Ramos (cell line): ENCODE measurements around the gene C14orf180.
"Not testable (repeated sequence)": the region's sequence is repeated elsewhere in the genome, so short reads cannot be mapped to it uniquely, and the experiment has no call there.

Source experiments
- in situ Hi-C: fragments of 300-500 bp; cut with MboI; formaldehyde crosslinking; loops from one replicate; pipeline ENCODE4 v1.14.3; 2022; ENCODE audit warnings: low sequenced_read_pairs; ENCODE audit not compliant: unreplicated experiment

C14orf180 gene

DNA sequence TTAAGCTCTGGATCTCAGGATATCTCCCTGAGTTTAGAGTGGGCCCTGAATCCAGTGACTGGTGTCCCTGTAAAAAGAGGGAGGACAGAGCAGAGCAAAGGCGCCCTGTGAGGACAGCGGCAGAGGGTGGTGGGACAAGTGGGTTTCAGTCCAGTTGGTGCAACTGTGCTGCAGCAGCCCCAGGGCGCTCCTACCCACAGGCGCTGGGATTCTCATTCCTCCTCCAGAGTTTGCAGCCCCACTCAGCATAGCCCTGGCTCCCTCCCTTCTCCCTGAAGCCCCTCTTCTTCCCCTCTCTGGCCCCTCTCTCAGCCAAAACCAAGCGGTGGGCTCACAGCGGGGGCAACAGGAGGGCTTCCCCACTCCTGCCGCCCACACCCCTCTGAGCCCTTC, 23.4 kb downstream of the C14orf180 start:
- in situ Hi-C loops = no loop called here

DNA sequence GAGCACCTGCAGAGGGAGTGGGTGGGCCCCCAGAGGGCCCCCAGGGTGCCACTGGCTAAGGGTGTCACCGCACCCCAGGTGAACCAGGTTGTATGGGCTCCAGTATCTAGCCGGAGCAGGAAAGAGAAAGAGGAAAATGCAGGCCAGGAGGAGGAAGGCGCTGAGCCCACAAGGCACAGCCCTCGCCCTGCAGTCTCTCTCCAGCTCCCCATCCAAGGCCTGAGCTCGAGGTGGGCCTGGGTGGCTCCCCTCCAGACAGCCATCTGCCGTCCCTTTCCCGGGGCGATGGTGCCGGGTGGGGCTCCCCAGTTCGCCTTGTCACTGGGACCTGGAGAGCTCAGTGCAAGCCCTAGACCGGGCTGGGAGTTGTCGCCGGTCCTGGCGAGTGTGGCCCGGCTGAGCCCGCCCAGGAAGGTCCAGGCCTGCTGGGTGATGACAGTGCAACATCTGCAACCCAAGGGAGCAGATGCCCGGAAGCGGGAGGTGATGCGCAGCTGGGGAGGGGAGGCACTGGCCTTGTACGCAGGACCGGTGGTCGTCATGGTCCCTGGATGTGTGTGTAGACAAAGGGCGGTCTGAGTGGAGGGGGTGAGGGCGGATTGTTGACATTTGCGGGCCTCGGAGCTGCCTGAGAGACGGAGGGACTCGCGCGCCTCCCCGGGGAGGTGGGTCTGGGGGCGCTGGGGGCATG, 24.3 kb downstream of the C14orf180 start:
- in situ Hi-C loops = no loop called here

DNA sequence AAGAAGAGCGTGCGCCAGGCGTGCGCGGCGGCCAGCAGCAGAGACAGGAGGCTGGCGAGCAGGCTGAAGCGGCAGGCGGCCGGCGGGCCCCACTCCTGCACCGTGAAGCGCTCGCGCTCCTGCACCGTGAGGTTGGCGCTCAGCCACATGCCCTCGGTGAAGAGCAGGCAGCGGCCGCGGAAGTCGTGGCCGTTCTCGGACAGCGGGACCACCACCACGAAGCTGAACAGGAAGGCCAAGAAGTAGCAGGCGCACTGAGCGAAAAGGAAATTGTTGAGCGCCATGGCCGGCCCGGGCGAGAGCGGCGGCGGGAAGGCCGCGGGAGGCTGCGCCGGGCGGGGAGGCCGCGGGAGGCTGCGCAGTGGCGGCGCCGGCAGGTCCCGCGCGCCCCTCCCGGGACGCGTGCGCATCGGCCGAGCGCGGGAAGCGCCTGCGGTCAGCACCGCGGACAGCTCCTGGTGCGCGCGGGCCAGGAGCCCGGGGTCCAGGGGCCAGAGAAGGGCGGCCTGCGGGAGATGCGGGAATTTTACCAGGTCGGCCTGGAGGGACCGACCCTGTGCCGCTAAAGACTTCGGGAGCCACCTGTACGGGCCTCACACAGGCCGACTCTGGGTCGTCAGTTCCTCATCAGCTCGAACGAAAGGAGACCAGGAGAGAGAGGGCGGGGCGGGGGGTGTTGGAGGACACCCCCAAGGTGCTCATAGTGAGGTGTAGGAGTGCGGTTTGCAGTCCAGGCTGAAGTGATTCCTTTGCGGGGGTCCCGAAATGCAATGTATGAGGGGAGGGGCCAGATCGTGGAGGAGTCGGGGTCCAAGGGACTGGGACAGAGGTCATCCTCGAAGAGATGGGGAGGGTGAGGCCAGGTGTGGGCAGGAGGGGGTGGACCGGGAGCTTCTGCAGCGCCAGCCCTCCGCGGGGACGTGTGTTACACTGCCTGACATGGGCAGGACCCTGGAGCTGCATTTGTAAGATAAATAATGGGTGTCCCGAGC, 25.2 kb downstream of the C14orf180 start, which contains the start of gene TMEM179:
Gene TMEM179, minus strand, starts transcription at position 315 of the 992 bp plus-strand sequence. Its CDS starts 31 bp downstream, at position 284.
- in situ Hi-C loops = no loop called here

DNA sequence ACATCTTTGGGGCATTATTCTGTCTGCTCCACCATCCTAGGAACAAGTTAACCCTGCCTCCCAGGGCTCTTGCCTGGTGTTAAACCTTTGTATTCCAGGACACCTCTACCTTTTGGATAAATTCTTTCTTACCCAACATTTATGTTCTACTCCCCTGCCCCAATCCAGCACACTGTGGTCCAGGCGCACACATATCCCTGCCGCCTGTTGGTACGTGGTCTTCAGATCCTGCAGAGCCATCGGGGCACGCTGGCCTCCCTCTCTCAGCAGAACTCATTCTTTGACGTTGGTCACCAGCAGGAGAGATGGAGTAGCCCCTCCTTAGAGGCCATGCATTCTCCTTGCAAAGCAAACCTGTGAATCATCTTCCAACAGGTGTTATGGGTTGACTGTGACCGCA, 30.1 kb downstream of the C14orf180 start:
- in situ Hi-C loops = no loop called here

DNA sequence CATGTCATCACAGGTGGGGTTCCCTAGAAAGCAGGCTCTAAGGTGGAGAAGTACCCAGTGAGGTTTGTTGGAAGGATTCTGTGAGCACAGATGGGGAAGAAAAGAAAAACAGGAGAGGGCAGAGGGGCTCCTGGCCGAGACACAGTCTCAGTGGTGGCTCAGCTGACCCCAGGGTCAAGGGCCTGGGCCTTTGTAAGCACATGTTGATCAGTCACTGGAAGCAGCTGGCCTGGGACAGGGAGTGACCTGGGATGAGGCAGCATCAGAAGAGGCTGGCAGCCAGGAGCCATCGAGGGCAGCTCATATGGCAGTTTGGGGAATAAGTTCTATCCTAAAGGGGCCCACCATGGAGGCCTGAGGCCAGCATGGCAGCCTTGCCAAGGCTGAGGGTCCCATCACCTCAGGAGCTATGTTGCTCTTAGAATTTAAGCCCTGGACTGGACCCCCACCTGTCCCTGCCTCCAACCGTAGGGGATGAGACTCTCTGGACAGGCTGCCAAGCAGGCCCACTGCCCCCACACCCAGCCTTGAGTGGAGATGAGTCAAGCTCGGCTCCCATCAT, 31.3 kb downstream of the C14orf180 start:
- in situ Hi-C loops = no loop called here

DNA sequence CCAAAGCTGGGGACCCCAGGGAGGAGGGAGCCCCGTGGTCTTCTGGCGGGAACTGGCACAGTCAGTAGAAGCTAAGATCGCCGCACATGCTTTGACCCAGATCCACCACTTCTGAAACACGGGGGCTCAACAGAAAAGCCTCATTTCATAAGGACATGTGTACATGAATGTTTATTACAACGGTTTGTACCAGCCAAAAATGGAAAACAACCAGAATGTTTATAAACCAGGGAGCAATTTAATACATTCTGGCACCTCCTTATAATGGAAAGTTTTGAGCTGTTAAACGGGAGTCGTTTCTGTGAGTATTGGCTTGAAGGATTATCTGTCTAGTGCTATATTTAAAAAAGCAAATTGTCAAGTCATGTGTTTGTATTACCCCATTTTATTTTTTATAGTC, 32.3 kb downstream of the C14orf180 start:
- in situ Hi-C loops = no loop called here

DNA sequence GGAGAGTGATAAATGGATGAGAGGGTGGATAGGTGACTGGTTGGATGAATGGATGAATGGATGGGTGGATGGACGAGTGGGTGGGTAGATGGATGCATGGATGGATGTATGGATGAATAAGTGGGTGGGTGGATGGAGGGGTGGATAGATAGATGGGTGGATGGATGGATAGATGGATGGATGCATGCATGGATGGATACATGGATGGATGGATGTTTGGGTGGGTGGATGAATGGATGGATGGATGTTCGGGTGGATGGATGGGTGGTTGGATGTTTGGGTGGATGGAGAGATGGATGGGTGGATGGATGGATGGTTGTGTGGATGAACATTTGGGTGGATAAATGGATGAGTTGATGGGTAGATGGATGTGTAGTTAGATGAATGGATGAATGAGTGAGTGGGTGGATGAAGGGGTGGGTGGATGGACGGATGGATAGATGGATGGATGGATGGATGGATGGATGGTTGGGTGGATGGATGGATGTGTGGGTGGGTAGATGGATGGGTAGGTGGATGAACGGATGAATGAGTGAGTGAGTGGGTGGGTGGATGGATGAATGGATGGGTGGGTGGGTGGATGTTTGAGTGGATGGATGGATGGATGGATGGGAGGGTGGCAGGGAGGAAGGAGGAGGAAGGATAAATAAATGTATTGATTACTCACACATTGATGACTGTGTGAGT, 34.7 kb downstream of the C14orf180 start:
- in situ Hi-C loops = no loop called here

DNA sequence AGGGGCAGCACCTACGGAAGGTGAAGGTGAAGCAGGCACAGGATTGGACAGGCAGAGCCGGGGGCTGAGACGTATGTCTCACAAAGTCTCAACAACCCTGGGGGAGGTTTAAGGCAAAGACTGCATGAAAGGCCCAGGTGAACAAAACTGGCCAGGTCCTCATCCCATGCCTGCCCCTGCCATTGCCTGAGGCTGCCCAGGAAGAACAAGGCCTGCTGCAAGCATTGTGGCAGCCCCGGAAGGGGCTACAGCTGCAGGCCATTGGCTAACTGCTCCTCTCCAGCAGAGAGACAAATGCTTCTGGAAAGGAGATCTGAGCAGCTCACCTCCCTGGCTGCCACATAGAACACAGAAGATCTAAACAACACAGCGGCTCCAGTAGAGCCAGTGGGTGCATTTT, 45.4 kb downstream of the C14orf180 start:
- in situ Hi-C loops = no loop called here

DNA sequence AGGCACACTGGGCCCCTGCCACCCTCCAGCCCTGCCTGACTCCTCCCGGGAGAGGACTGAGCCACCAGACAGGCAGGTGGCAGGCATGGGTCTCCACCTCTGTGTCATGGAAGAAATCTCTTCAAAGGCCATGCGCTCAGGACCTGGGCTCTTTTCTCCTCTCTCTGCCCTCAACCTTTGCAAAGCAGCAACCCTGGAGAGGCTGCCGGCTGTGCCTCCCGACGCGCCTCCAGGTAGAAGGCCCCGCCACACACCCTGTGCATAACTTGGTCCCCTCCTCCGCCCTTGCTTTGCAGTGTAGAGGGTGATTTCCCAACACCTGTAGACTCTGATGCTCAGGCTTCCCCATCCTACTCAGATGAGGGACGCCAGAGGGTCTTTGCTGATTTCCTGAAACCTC, 53.2 kb downstream of the C14orf180 start:
- in situ Hi-C loops = no loop called here

DNA sequence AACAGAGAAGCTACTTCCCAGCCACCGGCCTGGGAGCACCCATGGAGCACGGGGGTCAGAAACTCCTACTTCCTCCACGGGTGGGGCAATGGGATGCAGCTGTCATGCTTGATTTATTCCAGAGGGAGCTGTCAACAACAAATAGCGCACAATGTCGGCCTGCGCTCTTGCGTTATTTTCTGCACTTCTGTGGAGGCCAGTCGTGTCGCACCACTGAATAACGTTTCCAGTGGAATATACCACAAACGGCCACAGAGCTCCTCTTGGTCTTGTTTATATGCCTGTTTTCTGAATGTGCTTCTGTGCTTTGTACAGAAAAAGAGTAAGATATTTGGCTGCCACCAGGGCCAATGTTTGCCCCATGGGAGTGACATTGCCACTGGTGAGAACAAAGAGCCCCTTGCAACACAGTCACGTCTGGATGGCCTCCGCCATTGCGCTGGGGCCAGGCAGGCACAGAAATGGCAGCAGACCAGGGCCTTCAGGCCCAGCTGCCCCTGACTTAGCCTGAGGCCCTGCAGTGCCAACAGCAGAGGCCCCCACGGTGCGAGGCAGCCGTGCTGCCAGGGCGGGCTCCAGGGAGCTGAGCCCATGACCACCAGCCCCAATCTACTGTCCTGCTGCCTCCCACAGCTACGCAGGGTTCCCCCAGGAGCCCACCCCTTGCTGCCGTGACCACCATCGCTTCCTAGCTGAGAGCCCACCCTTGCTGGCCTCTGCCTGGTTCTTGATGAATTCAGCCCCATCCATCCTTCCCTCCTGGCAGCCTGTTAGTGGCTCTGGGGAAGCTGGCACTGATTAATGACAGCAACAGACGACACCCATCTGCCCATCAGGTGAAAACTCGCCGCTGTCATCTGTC, 53.9 kb downstream of the C14orf180 start:
- in situ Hi-C loops = no loop called here

DNA sequence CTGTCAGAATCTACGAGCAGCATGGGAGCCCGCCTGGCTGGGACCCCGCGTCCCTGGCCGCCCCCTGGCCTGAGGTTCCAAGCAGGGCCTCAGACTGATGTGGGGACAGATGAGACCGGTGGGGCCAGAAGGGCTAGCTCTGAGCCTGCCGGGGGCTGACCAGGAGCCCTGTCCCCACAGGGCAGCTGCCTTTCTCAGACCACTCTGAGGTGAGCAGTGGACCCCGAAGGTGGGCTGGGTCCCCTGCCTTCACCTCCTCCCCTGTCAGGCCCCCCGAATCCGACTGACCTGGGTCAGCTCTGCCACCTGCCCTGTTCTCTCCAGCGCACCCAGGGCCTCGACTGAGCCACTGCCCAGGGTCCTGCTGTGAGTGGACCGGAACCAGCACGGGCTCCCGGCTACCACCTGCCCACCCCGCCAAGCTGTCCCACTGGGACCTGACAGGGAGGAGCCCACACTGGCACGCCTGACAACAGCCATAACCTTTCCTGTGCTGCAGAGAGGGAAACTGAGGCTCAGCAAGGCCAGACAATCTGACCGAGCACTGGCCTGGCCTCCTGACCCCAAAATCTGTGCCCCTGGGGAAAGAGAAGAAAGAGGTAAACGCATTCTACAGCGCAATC, 54.7 kb downstream of the C14orf180 start:
- in situ Hi-C loops = no loop called here

DNA sequence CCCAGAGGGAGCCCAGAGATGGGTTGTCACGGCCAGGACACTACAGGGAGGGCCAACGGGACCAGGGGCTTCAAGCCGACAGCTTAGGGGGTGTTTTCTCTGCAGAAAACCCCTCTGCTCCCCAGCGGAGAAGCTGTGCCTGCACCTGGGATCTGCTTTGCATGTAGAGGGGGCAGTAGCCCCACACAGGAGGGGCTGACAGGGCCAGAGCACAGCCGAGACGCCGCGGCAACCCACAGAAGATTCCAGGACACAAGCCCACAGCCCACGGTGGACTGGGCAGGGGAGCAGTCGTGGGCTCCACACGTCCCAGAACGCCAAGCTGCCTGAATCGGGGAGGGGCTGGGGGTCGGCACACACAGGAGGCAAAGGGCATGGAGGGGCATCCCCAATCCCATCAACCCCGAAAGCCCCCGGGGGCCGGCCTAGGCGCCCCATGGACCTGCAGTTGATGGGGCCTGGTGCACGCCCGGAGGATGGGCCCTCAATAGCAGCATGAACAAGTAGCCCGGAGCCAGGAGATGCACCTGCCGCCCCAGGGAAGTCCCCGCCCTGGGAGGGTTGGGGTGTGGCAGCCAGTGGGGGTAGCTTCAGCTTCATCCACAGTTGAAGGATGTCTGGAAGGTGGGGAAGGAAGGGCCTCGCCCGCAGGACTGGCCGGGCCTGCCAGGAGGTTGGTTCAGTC, 55.5 kb downstream of the C14orf180 start:
- in situ Hi-C loops = no loop called here

DNA sequence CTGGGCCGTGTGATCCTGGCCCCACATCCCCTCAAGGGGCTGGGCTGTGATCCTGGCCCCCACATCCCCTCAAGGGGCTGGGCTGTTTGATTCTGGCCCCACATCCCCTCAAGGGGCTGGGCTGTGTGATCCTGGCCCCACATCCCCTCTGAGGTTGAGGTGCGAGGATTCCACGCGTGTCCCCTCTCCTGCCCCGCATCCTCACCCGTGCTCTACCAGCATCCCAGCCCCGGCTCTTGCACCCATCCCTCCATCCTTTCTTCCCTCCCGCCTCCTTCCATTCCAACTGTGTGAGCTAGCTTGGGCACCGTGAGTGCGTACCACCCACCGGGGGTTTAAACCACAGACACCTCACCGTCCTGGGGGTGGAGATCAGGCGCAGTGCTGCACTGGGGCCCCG, 56.2 kb downstream of the C14orf180 start:
- in situ Hi-C loops = no loop called here

DNA sequence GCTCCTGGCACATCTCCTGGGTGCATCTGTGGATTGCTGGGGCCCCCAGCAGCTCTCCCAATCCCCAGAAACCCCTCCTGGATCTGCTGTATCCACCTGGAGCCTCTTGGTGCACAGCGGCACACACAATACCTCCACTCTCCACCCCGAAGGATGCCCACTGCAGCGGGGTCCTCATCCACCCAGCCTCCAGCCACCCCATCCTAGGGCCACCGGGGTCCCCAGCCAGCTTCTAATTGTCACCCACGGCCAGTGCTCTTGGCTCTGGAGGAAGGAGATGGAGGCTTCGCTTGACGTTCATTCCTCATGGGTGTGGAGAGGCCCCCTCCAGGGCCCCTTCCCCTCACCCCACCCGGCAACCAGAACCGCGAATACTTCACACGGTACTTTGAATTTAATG, 56.6 kb downstream of the C14orf180 start:
- in situ Hi-C loops = no loop called here

DNA sequence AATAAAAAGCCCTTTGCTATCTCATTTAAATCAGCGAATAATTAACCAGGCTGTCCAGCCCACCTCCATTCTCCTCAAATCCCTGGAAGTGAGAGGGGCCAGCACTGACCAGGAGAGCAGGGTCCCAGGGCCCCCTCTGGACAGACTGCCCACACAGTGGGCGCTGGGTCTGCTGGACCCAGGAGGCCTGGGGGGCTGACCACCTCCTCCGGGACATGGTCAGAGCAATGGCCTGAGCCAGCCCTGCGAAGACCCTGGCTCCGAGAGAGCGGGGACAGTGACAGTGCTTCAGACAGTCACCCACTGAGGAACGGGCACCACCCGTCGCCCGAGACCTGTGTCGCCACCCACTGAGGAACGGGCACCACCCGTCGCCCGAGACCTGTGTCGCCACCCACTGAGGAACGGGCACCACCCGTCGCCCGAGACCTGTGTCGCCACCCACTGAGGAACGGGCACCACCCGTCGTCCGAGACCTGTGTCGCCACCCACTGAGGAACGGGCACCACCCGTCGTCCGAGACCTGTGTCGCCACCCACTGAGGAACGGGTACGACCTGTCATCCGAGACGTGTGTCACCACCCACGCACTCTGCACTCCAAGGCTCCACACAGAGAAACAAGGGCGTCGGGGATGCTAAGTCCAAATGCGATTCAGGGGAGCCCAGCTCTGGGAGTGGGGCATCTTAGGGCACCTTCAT, 57.4 kb downstream of the C14orf180 start:
- in situ Hi-C loops = not testable (repeated sequence)

DNA sequence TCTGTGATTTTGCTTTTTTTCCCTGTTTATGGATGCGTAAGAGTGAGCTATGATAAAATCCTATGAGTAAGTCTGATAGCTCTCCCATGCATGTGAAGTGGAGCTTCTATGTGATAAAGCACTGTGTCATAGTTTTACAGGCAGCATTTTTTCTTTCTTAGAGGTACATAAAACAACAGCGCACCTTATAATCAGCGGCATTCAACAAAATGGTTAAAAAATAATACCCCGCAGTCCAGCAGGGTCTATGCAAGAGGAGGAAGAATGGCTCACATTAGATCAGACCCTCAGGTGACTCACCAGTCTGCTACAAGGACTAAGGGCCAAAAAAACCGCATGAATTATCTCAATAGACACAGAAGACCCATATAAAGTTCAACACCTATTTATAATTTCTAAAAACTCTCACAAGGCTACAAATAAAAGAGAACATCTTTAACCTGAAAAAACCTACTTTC, 58.0 kb downstream of the C14orf180 start:
- in situ Hi-C loops = no loop called here

DNA sequence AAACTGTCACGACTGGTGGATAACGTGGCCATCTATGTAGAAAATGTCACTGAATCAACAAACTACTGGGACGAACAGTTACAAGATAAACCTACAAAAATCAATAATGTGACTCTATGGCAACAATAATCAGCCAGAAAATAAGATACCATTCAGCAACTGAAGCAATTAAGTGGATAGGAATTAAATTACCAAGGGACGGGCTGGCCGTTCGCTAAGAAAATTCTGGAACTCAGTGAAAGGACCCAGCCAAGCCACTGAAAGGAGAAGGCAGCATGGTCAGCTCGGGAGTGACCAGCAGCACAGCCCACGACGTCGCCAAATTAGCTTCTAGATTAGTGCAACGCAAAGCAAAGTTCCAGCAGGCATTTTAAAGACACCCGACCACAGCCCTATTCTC, 58.6 kb downstream of the C14orf180 start:
- in situ Hi-C loops = no loop called here

DNA sequence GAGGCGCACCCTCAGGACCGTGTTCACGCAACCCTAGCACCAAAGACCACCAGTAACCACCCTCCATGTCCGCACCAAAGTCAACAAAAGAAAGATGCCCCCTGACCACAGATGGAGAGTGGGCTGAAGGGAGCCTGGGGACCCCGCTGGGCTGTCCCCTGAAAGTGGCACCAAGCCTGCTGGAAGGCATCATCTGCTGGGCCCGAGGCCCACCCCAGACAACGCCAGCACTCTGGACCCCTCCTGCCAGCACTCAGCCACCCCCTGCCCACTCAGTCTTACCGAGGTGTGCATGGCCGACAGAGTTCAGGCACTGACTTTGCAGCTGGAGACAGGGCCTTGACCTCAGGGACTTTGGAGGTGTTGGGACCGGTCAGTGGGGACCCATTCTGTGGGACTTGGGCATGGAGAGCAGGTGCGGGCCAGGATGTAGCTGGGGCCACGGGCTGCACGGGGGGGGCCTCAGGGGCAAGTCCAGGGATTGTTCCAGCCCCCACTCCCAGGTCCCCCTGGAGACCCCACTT, 59.4 kb downstream of the C14orf180 start:
- in situ Hi-C loops = no loop called here
